ENCODE results near the gene LAMTOR2.

The LAMTOR2 gene

DNA sequence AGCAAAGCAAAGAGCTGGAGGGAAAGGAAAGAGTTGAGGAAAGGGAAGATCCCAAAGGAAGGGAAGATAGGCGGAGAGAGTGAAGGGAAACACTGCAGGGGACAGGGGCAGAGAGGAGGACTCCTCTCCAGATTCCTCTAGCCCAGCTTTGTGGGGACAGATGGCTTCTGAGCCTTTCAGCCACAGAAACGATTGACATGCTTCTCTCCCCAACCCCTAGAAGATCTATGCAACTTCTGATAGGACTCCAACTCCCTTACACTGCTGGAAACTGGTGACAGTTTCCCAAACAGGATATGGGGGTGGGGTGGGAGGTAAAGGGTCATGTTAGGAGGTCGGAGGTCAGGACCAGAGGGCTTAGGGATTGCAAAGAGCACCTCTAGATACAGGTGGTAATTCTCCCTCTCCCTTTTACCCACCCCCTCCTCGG is 21.2 kb downstream of the LAMTOR2 start:
- no peak for DNase-seq (ENCODE audit: low read depth in 2 of 2)

- no peak for DNase-seq (ENCODE audit: low read depth in 2 of 2)
These were observed 22.2 kb downstream of the LAMTOR2 start for GRCh38 chr1:156076609-156077429.

DNA sequence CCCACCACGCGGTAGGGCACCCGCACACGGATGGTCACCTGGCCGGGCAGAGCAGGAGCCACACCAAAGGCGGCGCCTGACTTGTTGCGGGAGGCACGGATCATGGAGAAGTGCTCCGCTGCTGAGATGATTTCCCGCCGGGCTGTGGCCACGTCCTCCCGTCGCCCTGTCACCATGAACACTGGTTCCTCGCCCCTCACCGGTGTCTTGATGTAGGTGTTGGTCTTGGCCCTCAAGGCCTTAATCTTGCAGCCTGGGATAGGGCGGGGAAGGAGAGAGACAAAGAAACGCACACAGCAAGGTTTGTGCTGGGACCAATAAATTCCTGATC is 22.8 kb downstream of the LAMTOR2 start:
- no peak for DNase-seq (ENCODE audit: low read depth in 2 of 2)

- DNase-seq (ENCODE audit: low read depth in 2 of 2) = no peak
These were observed 24.1 kb downstream of the LAMTOR2 start for GRCh38 chr1:156078728-156079127.

GRCh38 chr1:156079762-156080161 is 25.2 kb downstream of the LAMTOR2 start:
- no peak for DNase-seq (ENCODE audit: low read depth in 2 of 2)

- DNase-seq (ENCODE audit: low read depth in 2 of 2) = no peak
These were observed 25.8 kb downstream of the LAMTOR2 start for GRCh38 chr1:156080241-156080862.

- DNase-seq (ENCODE audit: low read depth in 2 of 2) = no peak
These were observed 26.2 kb downstream of the LAMTOR2 start for GRCh38 chr1:156080863-156081179.

DNA sequence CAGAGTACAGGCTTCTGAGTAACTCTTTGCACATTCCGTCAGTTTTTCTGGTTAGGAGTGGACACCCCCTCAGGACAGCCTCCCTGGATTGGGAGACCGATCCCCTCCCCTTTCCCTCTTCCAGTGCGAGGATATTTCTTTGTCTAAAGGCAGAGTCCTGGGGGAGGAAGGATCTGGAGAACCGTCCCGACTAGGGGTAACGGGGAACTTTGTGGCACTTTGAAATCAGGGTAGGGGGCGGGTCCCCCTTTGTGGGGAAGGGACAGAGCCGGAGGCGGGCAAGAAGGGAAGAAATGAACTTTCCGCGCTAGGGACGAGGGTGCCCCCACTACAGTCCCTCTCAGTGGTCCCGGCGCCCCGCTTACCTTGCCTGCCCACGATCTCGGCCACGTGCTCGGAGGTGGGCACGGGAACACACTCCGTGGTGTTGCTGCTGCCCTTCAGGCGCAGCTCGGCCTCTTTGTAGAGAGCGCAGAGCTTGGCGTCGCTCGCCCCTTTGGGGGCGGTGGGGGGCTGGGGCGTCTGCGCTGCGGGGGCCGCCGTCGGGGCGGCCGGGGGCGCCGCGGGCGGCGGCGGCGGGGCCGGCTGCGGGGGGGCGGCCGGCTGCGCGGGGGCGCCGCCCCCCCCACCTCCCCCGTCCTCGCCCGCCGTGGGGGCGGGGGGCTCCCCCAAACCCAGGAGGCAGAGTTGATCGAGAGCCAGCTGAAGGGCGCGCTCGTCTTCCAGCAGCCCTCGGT is 26.8 kb downstream of the LAMTOR2 start:
- DNase-seq (ENCODE audit: low read depth in 2 of 2) = no peak

GRCh38 chr1:156081917-156082308 is 27.3 kb downstream of the LAMTOR2 start:
- no peak for DNase-seq (ENCODE audit: low read depth in 2 of 2)

- DNase-seq (ENCODE audit: low read depth in 2 of 2) = peak in 1 of 2 donors; percentile 37
These were observed 27.9 kb downstream of the LAMTOR2 start, which contains the start of gene MEX3A for GRCh38 chr1:156082309-156083091. TSS of gene MEX3A (minus strand) at chr1:156082465. CDS start at chr1:156081998, 467 bp downstream.

GRCh38 chr1:156083800-156084790 is 29.5 kb downstream of the LAMTOR2 start:
- DNase-seq (ENCODE audit: low read depth in 2 of 2) = no peak

DNA sequence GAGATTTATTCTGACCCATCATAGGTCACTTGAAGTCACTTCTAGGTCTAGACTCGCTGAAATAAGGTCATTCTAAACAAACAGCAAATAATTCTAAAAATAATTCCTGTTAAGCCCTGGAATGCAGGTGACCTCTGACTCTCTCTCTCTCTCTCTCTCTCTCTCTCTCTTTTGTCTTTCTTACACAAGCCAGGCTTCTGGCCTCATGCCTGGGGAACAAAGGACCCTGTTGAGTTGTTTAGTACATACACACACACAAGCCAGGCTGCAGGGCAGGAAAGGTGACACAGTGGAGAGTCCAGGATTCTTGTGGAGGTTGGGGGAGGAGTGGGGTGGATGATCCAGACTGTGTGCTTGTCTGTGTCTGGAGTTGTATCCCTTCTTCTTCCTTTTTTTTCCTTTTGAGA is 31.7 kb downstream of the LAMTOR2 start:
- no peak for DNase-seq (ENCODE audit: low read depth in 2 of 2)

GRCh38 chr1:156089704-156090103 is 35.1 kb downstream of the LAMTOR2 start:
- DNase-seq (ENCODE audit: low read depth in 2 of 2) = no peak

DNA sequence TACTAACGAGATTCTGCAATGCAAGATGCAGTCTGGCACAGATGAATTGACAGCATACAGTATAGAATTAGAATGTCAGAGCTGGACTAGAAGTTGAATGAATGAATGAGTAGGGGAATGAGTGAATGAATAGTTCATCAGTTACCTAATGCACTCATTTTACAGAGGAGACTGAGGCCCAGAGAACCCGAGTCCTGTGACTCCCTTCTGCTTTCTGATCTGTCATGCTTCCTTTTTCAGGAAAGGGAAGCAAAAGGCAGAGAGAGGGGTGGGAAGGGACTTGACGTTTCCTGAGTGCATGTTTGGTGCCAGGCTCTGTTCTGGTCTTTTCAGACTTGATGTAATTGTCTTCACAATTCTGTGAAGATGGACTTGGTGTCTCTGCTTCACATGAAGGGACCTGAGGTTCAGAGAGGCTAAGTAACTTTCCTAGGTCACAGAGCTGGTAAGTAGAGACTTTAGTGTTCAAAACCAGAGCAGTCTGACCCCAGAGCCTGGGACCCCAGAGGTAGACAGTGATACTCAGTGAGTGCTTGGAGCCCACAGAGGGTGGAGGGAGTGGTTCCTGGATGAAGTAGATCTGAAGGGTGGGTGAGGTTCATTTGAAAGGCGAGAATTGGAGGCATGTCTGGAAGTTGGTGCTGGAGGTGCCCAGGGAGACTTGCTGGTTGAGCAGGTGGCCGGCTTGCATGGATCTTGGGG is 35.7 kb downstream of the LAMTOR2 start:
- no peak for DNase-seq (ENCODE audit: low read depth in 2 of 2)

DNA sequence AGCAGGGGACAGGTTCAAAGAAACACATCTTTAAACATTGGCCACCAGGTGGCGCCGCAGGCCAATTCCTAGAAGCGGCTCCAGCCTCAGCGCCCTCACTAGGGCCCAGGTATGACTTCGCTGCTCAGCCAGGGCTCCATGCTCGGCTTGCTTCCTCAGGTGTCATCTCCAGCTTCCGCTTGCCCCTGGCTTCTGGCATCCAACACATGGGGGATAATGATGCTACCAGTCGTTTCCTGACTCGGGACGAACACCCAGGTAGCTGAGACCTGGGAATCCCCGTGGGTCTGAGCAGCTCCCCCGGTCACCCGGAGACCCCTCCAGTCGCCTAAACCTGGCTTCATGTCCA is 36.2 kb downstream of the LAMTOR2 start:
- DNase-seq (ENCODE audit: low read depth in 2 of 2) = peak; percentile 76 to 86

- no peak for DNase-seq (ENCODE audit: low read depth in 2 of 2)
These were observed 37.0 kb downstream of the LAMTOR2 start for GRCh38 chr1:156091610-156092009.

GRCh38 chr1:156095906-156096508 is 41.4 kb downstream of the LAMTOR2 start:
- DNase-seq (ENCODE audit: low read depth in 2 of 2) = no peak

GRCh38 chr1:156096640-156097391 is 42.2 kb downstream of the LAMTOR2 start:
- peak; percentile 68 to 72 for DNase-seq (ENCODE audit: low read depth in 2 of 2)

All from stimulated activated CD8-positive, alpha-beta memory T cell treated with anti-CD3 and anti-CD28 coated beads, Interleukin-7, amount 100 ng/mL, for 1 hour (primary cell).